ENCODE results near the gene PPP1R9B.

DNA sequence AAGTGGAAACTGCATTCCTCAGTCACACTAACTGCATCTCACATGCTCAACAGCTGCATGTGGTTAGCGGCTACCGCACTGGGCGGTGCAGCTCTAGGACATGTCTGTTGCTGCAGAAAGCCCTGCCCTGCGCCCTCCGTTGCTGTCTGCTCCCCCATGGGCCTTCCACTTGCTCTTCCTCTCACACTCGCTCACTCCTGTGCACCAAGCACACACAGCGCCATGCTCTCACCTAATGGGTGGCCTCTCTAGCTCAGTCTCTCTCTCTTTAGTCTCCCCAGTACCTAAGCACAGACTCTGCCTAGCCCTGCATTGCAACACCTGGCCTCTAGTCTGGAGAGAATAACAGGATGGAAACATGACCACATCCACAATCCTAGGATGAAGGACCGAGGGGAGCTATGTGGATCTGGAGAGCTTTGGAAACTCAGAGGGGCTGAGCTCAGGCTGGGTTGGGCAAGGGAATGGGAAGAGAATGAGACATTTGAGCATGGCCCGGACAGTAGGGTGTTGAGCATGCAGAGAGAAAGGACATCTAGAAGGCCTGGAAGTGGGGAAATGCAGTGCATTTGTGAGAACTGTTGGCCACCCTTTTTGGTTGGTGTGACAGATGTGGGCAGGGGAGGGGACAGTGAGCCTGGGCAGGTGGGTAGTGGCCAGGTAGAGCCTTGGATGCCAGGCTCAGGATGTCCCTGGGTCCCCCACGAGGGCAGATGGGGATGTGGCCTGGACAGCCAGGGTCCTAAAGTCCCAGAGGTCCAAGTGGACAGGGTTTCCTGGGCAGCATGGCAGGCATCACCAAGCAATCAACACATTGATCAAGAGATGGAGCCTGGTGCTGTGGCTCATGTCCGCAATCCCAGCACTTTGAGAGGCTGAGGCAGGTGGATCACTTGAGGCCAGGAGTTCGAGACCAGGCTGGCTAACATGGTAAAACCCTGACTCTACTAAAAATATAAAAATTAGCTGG, 31.4 kb upstream of the PPP1R9B start:
- TF ChIP-seq POLR2A (IDR thresholded peaks at IDR 0.05; ENCODE audit: low read length), result no peak
- no peak for TF ChIP-seq GATA1 (IDR thresholded peaks at IDR 0.05; ENCODE audit: low read depth, low read length)

Measured in erythroblast (primary cell).